Measurements from ENCODE around the gene DLG1.
"Not testable (repeated sequence)": the region's sequence is repeated elsewhere in the genome, so short reads cannot be mapped to it uniquely, and the experiment has no call there.

The DLG1 gene

GRCh38 chr3:197088370-197088769 lies 210.0 kb downstream of the DLG1 start:
- DNase-seq (ENCODE audit: low spot score), result no peak

- no peak for DNase-seq (ENCODE audit: low spot score)
Observed at GRCh38 chr3:197085137-197085536, 213.3 kb downstream of the DLG1 start.

GRCh38 chr3:197083486-197083885 lies 214.9 kb downstream of the DLG1 start:
- DNase-seq (ENCODE audit: low spot score), result no peak

DNA sequence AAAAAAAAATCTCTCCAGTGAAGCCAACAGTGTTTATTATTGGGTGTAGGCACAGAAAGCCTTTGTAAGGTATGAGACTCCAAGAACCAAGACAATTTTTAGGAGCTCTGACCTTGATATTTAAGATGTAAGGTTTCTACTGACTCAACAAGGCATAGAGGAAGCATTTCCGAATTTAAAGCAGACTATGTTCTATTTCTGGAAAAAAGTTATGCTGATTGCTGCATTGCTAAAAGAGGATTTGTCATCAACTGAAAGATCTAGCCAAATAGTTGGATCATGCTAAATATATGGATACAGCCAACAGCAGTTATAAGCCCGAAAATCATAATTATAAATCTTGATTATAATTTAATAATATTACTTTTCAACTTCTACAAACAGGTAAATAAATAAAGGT lies 215.5 kb downstream of the DLG1 start:
- DNase-seq (ENCODE audit: low spot score), result no peak

- DNase-seq (ENCODE audit: low spot score), result no peak
Observed at GRCh38 chr3:197080344-197080743, 218.1 kb downstream of the DLG1 start.

DNA sequence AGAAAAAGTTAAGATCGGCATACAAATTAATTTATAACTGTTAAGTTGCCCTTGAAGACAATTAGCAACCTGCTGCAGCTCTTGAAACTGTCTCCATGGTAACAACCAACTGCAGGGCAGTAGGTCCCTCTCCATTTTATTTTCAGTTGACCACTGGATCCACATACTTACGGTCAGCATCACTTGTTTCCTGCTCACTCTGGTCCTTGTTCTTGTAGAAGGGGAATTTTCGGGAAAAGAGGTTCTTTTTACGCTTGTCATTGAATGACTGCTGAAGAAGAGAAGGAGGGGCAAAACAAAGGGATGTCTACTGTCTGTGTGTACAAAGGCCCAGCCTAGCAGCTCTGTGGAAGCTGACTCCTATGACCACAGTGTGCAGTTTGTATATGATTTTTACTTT lies 222.0 kb downstream of the DLG1 start:
- no peak for DNase-seq (ENCODE audit: low spot score)

DNA sequence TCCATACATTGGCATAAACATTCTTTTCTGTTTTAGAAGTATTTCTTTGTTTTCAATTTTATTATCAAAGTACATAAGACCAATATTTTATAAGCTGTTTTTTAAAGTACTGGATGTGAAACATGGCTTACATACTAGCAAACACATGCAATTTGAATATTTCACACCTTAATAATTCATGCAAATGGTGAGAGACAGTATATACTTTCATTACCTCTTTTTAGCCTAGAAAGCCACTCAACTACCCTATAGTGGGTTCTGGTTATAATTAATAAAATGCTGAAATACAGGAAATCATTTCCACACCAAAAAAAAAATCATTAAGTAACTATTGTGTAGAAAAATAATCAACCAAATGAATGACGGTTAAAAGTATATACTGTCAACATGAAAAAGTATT lies 230.3 kb downstream of the DLG1 start:
- no peak for DNase-seq (ENCODE audit: low spot score)

- DNase-seq (ENCODE audit: low spot score), result no peak
Observed at GRCh38 chr3:197064771-197065170, 233.6 kb downstream of the DLG1 start.

DNA sequence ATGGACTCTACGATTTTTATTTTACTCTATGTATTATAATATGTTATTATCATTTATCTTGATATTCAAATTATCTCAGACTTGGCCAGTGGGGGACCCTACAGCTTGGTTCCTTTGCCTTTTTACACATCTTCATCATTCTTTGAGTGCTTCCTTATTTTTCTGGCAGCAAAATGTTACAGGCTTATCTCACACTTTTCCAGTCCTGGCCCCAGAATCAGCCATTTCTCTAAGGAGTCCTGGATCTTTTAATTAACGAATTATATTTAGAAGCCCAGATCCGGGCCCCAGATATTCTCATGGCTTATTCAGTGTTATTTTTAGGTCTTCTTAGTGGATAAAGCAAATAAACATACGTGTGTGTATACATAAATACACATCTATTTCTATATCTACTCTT lies 236.0 kb downstream of the DLG1 start:
- no peak for DNase-seq (ENCODE audit: low spot score)

GRCh38 chr3:197051637-197052036 lies 246.8 kb downstream of the DLG1 start:
- not testable (repeated sequence) for DNase-seq (ENCODE audit: low spot score)

- no peak for DNase-seq (ENCODE audit: low spot score)
Observed at GRCh38 chr3:197050511-197050910, 247.9 kb downstream of the DLG1 start.

DNA sequence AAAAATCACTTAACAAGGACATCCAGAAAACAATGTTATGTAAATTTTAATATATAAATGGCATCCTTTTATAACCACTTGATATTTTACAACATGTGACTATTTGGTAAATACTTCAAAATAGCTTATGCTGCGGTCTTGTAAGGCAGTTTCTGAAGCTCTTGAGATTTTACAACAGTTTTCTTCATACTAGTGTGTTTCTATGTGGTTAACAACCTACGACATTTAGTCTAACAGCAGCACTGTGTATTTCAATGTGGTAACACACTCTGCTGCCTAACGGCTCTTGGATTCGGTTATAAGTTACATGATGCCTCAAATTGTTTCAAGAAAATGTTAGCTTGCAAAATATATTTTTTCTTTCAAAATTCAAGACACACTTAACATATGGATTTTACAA lies 255.9 kb downstream of the DLG1 start:
- DNase-seq (ENCODE audit: low spot score), result no peak

DNA sequence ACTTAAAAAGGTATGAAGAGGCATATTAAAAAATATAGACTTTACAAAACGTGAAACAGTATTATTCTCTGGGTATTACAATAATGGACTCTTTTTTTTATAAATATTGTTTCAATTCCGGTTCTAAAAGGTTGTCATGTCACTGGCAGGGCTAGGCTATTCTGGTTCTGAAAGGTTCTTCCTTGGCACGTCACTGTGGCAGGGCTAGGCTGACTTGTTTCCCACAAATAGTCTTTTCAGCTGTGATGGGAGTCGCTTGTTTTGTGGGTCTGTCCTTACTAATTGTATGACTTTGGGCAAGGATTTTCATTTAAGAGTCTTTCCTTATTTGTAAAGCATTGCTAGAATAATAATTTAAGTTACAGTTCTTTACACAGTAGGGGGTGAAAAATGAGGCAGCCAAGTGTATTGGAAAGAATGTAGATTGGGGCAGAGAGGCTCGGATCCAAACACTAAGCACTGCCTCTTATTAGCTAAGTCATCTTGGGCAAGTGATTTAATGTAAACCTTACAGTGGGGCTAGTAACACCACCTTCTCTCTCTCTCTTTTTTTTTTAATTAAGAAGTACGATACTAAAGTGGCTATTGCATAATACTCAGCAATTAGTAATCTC lies 256.4 kb downstream of the DLG1 start:
- no peak for DNase-seq (ENCODE audit: low spot score)

GRCh38 chr3:197040658-197041057 lies 257.8 kb downstream of the DLG1 start:
- DNase-seq (ENCODE audit: low spot score), result no peak

GRCh38 chr3:197038679-197039462 lies 259.5 kb downstream of the DLG1 start:
- DNase-seq (ENCODE audit: low spot score), result no peak

DNA sequence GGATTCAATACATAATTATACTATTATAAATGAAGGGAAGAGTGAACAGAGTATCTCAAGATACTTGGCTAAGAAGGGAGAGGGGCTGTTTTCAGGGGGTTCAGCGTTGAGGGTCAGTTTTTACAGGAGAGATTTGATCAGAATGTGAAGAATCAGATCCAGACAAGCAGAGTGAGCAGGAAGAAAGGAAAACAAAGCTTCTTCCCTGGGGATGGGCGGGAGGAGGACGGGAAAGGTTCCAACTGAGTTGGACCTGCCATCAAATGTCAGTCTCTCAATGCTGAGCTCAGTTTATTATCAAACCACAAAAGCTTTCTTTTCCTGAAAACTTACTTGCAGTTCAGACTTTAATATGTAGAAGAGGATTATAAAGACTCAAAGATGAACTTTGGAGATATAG lies 262.8 kb downstream of the DLG1 start:
- no peak for DNase-seq (ENCODE audit: low spot score)

GRCh38 chr3:197034778-197035177 lies 263.6 kb downstream of the DLG1 start:
- not testable (repeated sequence) for DNase-seq (ENCODE audit: low spot score)

DNA sequence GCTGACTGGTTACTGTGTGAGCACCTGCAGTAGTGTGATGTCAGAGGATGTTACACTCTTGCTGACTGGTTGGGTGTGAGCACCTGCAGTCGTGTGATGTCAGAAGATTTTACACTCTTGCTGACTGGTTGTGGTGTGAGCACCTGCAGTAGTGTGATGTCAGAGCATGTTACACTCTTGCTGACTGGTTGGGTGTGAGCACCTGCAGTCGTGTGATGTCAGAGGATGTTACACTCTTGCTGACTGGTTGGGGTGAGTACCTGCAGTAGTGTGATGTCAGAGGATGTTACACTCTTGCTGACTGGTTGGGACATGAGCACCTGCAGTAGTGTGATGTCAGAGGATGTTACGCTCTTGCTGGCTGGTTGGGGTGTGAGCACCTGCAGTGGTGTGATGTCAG lies 264.6 kb downstream of the DLG1 start:
- not testable (repeated sequence) for DNase-seq (ENCODE audit: low spot score)

- peak; percentile 52 for DNase-seq (ENCODE audit: low spot score)
Observed at GRCh38 chr3:197031315-197032285, 266.8 kb downstream of the DLG1 start.

DNA sequence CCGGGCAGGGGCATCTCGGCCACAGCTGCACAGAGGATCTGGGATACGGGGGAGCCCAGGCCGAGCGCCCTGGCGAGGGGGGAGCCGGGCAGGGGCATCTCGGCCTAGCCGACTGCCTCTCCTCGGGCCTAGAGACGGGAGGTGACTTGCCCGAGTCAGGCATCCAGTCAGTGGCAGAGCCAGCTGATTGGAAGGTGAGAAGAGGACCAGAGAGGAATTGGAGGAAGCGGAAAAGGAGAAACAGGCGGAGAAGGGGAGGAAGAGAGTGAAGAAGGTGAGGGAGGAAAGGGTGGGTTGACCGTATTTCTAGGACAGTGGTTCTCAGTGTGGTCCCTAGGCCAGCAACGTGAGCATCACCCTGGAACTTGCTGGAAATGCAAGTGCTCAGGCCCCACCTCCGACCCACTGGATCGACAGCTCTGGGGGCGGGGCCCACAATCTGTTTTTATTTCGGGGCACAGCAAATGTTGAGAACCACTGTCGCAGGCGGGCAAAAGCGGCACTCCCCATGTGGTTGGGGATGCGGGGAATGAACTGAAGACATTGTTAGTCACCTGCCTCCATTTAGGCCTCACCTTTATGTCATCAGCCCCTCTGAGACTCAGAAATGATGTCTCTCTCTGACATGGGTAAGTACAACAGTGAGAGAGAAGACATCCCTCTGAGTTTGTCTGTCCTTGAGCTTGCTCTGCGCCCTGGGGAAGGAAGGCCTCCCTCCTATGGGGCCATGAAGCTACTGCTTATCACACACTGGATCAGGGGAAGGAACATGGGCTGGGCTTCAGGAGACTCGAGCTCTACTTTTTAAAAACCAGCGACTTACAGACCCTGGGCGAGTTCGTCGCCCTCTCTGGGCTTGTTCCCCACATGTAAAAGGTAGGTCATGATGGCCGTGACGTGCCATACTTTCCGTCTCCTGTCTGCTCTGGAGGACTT lies 267.8 kb downstream of the DLG1 start:
- DNase-seq (ENCODE audit: low spot score), result peak; percentile 15

DNA sequence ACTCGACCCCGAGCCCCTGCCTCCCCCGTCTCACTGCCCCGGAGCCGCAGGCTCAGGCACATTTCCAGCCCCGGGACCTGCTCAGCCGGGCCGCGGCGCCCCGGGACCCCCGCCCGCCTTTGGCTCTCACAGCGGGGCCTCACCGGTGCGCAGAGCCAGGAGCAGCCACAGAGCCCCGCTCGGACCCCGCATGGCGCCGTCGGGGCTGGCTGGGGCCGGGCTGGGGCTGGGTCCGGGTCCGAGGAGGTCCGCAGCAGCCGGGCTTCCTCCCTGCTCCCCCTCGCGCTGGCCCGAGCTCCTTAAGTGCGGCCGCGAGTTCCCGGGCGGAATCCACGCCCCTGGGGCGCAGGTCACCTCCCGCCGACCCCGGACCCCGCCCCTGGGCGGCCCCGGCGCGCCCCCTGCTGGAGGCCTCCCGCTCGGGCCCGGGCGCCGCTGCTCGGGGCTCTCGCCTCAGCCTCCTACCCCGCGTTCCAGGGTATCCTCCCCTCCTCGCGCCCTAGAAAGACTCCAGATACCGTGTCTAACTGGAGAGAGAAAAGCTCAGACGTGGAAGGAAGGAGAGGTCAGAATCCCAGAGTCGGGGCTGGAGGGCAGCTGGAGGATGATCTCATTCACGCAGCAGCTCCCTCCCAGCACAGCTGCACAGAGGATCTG lies 268.8 kb downstream of the DLG1 start, which contains the start of gene MELTF:
Gene MELTF (minus strand): TSS at position 307 of the 657 bp plus-strand sequence. CDS start 115 bp downstream, at position 192.
- peak; percentile 98 for DNase-seq (ENCODE audit: low spot score)
